CMK (cell line): ENCODE results near the gene SEMA6B.
"Not testable (repeated sequence)": the region's sequence is repeated elsewhere in the genome, so short reads cannot be mapped to it uniquely, and the experiment has no call there.

ENCODE experiments used
- DNase-seq: peaks from one replicate; pipeline ENCODE4 v3.0.0-alpha.2; 2010; ENCODE audit warnings: low read depth

The SEMA6B gene, protein sequence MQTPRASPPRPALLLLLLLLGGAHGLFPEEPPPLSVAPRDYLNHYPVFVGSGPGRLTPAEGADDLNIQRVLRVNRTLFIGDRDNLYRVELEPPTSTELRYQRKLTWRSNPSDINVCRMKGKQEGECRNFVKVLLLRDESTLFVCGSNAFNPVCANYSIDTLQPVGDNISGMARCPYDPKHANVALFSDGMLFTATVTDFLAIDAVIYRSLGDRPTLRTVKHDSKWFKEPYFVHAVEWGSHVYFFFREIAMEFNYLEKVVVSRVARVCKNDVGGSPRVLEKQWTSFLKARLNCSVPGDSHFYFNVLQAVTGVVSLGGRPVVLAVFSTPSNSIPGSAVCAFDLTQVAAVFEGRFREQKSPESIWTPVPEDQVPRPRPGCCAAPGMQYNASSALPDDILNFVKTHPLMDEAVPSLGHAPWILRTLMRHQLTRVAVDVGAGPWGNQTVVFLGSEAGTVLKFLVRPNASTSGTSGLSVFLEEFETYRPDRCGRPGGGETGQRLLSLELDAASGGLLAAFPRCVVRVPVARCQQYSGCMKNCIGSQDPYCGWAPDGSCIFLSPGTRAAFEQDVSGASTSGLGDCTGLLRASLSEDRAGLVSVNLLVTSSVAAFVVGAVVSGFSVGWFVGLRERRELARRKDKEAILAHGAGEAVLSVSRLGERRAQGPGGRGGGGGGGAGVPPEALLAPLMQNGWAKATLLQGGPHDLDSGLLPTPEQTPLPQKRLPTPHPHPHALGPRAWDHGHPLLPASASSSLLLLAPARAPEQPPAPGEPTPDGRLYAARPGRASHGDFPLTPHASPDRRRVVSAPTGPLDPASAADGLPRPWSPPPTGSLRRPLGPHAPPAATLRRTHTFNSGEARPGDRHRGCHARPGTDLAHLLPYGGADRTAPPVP

DNA sequence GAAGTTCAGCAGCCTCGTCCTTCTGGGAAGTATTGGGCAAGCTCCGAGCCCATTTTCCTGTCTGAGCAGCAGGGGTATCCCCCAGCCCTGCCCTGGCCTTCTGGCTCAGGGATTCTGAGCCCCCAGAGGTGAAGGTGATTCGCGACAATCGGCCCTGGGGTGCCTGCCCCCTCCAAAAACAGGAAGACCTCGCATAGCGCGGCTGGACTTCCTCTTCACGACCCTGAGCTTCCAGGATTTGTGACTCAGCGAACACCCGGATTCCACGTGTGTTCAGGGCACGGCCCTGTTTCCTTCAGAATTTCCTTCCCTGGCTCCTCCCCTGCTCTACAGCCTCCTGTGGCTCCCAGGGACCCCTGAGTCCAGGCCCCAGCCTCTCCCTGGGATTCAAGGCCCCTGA is at the start of gene SEMA6B:
TSS of gene SEMA6B (minus strand) at position 116 of the 400 bp plus-strand sequence. CDS start 1,227 bp downstream, outside the sequence.
- DNase-seq, result no peak

DNA sequence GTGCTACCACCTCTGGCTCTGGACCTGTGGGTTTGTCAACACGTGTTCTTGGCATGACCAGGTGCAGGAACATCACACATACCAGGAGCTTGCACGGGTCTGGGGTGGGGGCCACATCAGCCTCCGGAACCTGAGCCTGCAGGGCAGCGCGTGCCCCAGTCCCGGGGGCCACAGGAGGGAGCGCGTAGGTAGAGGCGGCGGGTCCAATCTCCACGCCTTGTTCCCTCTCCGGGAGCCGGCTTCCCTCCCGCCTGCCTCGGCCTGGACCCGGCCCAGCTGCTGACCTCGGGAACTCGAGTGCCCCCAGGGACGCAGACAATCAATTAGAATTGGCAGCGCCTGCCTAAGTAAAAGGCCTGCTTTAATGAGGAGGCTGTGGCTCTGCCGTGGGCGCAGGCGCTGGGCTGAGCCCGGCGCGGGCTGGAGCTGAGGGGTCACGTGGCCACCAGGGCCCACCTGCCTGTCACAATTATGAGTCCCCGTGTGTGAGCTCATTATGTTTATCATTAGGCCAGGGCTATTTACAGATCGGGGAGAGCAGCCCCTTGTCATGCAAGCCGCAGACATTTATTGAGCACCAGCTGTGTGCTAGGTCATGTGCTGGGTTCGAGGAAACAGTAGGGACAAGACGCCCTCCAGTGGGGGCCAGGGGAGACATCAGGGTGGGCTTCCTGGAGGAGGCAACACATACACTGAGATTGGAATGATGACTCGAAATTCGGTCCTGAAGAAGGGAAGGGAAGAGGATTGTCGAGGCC is 47.6 kb upstream of the SEMA6B start:
- DNase-seq, result no peak

GRCh38 chr19:4606181-4606580 is 46.7 kb upstream of the SEMA6B start:
- no peak for DNase-seq

DNA sequence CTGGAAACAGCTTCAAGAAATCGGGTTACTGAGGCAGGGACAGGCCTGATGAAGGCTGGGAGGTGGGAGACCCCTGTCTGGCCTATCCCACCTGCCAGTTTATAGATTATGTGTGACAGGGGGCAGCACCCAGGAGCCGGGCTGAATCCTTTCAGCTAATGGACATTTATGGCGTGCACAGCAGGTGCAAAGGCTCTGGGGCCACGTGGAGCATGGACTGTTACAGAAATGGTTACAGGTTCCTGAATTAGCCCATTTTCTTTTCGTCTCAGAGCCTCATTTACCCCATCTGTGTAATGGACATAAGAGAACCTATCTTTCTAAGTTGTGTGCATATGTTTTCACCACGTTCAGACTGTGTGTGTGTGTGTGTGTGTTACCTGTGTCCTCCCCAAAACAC is 45.4 kb upstream of the SEMA6B start:
- DNase-seq, result no peak

DNA sequence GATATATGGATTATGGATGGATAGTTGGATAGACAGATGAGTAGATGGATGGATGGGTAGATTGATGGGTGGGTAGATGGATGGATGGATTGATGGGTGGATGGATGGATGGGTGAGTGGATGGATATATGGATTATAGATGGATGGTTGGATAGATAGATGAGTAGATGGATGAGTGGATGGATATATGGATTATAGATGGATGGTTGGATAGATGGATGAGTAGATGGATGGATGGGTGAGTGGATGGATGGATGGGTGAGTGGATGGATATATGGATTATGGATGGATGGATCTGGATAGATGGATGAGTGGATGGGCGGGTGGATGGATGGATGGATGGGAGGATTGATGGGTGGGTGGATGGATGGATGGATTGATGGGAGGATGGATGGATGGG is 43.4 kb upstream of the SEMA6B start:
- DNase-seq, result no peak

- no peak for DNase-seq
Observed at GRCh38 chr19:4602173-4602788, 42.8 kb upstream of the SEMA6B start.

- no peak for DNase-seq
Observed at GRCh38 chr19:4600893-4601292, 41.4 kb upstream of the SEMA6B start.

DNA sequence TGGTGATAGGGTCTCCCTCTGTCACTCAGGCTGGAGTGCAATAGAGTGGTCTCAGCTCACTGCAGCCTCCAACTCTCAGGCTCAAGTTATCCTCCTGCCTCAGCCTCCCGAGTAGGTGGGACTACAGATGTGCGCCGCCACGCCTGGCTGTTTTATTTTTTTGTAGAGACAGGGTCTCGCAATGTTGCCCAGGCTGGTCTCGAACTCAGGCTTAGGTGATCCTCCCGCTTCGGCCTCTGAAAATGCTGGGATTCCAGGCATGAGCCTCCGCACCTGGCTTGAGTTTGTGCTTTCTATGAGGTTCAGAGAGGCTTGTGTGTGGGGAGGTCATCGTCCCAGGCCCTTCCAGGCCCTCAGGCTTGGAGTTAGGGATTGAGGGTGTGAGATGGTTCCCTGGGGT is 40.6 kb upstream of the SEMA6B start:
- no peak for DNase-seq

DNA sequence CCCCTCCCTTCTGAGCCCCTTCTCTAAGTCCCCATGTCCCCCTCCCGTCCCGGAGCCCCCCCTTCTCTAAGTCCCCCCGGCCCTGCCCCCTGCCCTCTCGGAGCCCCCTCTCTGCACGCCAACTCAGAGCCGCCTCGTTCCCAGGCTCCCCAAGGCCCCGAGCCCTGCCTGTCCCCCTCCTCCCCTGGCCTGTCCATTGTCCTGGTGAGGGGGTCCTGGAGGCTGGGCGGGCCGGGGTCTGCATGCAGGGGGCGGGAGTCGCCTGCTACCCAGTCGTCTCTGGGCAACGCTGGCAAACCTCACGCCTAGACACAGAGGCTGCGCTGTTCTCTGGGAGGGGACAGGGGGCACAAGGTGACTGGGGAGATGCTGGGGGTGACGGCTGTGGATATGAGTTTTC is 39.2 kb upstream of the SEMA6B start:
- no peak for DNase-seq

- DNase-seq, result peak; percentile 47
Observed at GRCh38 chr19:4597975-4598671, 38.6 kb upstream of the SEMA6B start.

GRCh38 chr19:4597278-4597974 is 37.9 kb upstream of the SEMA6B start:
- DNase-seq, result no peak

DNA sequence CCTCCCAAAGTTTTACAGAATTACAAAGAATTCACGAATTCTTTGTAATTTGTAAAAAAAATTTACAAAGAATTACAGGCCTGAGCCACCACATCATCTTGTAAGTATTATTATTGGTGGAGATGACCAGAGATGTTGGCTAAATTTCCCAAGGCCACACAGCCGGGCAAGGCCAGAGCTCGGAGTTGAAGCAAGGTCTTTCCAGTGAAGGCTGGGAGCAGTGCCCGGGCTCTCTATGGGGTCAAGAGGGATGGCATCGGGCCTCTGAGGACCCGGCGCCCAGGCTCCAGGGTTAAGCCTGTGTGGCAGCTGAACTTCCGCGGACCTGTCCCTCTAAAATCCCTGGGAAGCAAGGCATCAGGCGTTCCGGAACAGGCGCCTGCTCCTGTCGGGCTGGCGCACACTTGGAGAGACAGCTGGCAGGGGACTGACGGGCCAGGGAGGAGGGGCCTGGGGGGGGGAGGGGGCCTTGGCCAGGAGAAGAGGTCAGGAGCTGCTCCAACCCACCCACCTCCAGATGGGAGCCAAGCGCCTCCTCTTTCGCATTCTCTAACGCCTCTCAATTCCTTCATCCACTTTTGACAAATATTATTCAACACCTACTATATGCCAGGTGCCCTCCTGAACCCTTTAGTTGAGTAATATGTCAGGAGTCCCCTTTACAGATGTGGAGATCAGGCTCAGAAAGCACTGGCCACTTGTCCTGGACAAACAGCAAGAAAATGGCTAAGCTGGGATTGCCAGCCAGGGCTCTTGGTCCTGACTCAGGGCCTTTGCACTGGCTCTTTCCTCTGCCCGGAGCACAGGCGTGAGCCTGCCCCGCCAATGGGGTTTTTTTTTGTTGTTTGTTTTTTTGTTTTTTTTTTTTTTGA is 36.8 kb upstream of the SEMA6B start:
- DNase-seq, result no peak

DNA sequence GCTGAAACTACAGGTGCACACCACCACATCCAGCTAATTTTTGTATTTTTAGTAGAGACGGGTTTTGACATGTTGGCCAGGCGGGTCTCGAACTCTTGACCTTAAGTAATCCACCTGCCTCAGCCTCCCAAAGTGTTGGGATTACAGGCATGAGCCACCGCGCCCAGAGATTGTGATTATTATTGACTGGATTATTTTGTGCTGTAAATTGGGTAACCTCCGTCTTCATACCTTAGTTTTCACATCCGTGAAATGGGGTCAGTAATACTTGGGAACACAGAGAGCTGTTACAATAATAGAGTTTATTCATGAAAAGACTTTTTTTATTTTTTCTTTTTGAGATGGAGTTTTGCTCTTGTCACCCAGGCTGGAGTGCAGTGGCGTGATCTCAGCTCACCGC is 35.7 kb upstream of the SEMA6B start:
- not testable (repeated sequence) for DNase-seq

DNA sequence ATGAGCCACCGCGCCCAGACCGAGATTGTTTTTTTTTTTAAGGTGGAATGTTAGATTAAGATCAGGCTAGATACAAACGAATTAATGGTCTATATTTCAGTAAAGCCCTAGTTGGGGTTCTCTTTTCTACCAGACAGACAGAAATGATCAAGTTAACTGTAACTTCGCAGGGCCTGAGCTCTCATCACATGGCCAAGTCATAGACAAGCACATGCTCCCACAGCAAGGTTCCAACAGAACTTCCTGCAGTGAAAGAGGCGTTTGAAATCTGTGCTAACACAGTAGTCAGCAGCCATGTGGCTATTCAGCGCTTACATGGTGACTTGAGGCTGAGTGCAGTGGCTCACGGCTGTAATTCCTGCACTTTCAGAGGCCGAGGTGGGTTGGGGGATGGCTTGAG is 34.7 kb upstream of the SEMA6B start:
- DNase-seq, result no peak

- DNase-seq, result no peak
Observed at GRCh38 chr19:4593409-4593851, 33.9 kb upstream of the SEMA6B start.

DNA sequence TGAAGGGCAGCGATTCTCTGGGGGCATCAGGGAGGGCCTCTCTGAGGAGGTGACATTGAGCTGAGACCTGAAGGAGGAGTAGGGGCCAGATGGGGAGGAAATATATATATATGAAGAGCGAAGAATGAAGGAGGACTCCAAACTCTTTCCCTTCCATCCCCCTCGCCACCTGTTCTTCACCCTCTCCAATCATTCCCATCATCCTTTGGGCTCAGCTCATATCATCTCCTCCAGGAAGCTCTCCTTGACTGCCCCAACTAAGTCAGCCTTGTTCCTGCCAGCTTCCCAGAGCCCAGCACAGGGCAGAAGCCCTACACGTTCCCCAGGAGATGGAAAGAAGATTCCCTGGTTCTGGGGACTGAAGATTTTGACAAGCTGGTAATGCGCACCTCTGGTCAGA is 33.0 kb upstream of the SEMA6B start:
- DNase-seq, result no peak

DNA sequence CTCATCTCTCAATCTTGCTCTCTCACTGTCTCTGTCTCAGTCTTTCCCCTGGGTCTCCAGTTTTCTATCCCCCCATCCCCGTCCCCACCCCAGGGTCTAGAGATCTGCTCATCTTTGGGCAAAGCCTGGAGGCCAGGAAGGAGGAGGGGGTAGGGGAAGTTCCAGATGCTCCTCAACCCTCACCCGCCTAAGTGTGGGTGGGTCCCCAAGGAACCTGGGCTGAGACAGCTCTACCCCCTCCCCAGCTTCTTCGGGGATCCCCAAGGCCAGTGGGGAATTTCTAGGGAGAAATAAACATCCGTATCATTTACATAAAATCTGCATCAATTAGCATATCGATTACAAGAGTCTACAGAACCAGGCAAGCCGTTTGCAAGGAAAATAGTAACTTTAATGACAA is 31.8 kb upstream of the SEMA6B start:
- DNase-seq, result no peak

DNA sequence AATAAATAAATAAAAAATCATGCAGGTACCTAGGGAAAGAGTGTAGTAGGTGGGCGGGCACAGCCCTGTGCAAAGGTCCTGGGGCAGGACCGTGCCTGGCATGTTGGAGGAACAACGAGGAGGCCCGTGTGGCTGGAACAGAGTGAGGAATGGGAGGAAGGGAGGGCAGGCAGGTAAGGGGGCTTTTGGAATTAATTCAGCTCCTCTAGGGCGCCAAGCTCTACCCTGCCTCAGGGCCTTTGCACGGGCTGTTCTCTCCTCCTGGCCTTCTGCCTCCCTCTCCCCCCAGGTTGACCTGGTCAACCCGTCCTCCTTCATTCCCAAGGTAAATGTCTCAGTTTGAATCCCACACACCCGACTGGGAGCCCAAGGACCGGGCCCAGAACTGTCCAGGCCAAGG is 31.1 kb upstream of the SEMA6B start:
- DNase-seq, result no peak

DNA sequence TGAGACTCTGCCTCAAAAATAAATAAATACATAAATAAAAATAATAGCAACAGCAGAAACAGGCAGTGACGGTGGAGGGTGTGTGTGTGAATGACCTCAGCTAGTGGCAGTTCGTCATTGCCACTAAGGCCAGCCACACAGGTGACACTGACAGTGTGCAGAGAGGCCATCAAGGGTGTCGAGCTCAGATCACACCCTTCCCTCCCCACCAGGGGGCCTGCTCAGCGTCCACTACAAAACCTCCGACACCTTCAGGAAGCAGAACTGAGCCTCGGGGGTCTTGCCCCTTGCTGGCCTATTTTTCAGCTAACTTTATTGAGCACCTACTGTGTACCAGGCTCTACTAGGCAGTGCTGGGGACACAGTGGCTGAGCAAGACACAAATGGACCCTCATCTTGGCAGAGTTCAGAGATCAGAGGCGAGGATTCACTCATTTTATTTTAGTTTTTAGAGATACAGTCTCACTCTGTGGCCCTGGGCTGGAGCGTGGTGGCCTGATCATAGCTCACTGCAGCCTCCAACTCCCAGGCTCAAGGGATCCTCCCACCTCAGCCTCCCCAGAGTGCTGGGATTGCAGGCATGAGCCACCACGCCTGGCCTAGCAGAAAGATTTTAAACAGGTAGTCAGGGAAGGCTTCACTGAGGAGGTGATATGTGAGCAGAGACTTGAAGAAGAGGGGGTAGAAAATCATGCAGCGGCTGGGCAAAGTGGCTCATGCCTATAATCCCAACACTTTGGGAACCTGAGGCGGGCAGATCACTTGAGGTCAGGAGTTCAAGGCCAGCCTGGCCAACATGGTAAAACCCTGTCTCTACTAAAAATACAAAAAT is 30.3 kb upstream of the SEMA6B start:
- DNase-seq, result no peak
